RWPE2 (cell line): ENCODE measurements around the gene TOMM6.

Source experiments
- ATAC-seq: fragments of 200-7000 bp; cut with Tn5 transposase; 3 replicates; pipeline ENCODE4 v1.9.1; 2021; ENCODE audit warnings: low read depth
- DNase-seq: peaks from one replicate; pipeline ENCODE4 v3.0.0-alpha.2; 2020; ENCODE audit warnings: low spot score
- H3K27ac ChIP-seq: fragments of 450-650 bp; 2 replicates; pipeline ENCODE4 v1.5.1; 2017; ENCODE audit warnings: mild to moderate bottlenecking; ENCODE audit not compliant: poor library complexity, severe bottlenecking
- H3K27me3 ChIP-seq: fragments of 250-450 bp; sonication (Bioruptor Pico); 2 replicates; pipeline ENCODE4 v1.5.1; 2021; ENCODE audit warnings: mild to moderate bottlenecking, moderate library complexity; ENCODE audit not compliant: insufficient read depth, poor library complexity, severe bottlenecking
- H3K36me3 ChIP-seq: fragments of 250-450 bp; sonication (Bioruptor Pico); 2 replicates; pipeline ENCODE4 v1.5.1; 2020; ENCODE audit warnings: low read depth, mild to moderate bottlenecking, moderate library complexity
- H3K4me1 ChIP-seq: fragments of 250-450 bp; sonication (Bioruptor Pico); 2 replicates; pipeline ENCODE4 v1.5.1; 2021; ENCODE audit warnings: mild to moderate bottlenecking, moderate library complexity; ENCODE audit not compliant: insufficient read depth, poor library complexity, severe bottlenecking
- H3K4me3 ChIP-seq: fragments of 250-450 bp; sonication (Bioruptor Pico); 2 replicates; pipeline ENCODE4 v1.5.1; 2021; ENCODE audit warnings: mild to moderate bottlenecking, moderate library complexity; ENCODE audit not compliant: severe bottlenecking
- H3K9me3 ChIP-seq: fragments of 250-450 bp; sonication (Bioruptor Pico); 2 replicates; pipeline ENCODE4 v1.5.1; 2021; ENCODE audit warnings: mild to moderate bottlenecking, moderate library complexity; ENCODE audit not compliant: severe bottlenecking
- TF ChIP-seq, protein P1 (sequence below): fragments of 450-650 bp; IDR thresholded peaks from one replicate; pipeline ENCODE4 v1.5.1; 2017; ENCODE audit warnings: mild to moderate bottlenecking, moderate library complexity; ENCODE audit not compliant: poor library complexity, severe bottlenecking

Gene TOMM6

GRCh38 chr6:41748102-41748477 lies 39.4 kb upstream of the TOMM6 start:
- DNase-seq (no peak), ATAC-seq (no peak)
- H3K4me3 ChIP-seq = no peak overlapping the region
- TF ChIP-seq, protein P1, sequence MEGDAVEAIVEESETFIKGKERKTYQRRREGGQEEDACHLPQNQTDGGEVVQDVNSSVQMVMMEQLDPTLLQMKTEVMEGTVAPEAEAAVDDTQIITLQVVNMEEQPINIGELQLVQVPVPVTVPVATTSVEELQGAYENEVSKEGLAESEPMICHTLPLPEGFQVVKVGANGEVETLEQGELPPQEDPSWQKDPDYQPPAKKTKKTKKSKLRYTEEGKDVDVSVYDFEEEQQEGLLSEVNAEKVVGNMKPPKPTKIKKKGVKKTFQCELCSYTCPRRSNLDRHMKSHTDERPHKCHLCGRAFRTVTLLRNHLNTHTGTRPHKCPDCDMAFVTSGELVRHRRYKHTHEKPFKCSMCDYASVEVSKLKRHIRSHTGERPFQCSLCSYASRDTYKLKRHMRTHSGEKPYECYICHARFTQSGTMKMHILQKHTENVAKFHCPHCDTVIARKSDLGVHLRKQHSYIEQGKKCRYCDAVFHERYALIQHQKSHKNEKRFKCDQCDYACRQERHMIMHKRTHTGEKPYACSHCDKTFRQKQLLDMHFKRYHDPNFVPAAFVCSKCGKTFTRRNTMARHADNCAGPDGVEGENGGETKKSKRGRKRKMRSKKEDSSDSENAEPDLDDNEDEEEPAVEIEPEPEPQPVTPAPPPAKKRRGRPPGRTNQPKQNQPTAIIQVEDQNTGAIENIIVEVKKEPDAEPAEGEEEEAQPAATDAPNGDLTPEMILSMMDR = no peak
- no peaks in the 10 kb centered on the region for H3K9me3 ChIP-seq
- H3K4me1 ChIP-seq = peaks cover 3% of the 10 kb centered on the region
- no peak overlapping the region for H3K27ac ChIP-seq
- no peaks in the 10 kb centered on the region for H3K36me3 ChIP-seq
- H3K27me3 ChIP-seq = no peaks in the 10 kb centered on the region

DNA sequence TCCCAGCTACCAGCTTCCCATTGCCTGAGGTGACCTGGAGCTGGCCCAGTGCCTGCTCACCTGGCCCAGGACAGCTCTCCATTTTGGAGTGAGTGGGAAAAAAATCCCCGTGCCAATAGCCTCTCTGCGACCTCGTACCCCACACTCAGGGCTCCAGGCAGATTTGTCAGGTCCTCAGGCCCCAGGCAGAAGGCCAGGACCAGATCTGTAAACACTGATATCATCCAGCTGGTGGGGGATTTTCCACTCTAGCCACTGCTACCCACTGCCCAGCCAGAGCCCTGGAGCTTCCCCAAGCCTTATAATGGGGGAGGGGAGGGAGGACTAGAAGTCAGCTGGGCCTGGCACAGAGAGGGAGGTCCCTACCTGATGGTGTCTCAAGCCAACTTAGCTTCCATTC lies 39.0 kb upstream of the TOMM6 start:
- TF ChIP-seq, protein P1 = no peak
- H3K36me3 ChIP-seq = no peaks in the 10 kb centered on the region
- no peak overlapping the region for H3K27ac ChIP-seq
- no peaks in the 10 kb centered on the region for H3K9me3 ChIP-seq
- no peak for DNase-seq
- no peaks in the 10 kb centered on the region for H3K27me3 ChIP-seq
- peaks cover 3% of the 10 kb centered on the region for H3K4me1 ChIP-seq
- H3K4me3 ChIP-seq = no peak overlapping the region
- no peak for ATAC-seq

GRCh38 chr6:41750374-41750773 lies 37.1 kb upstream of the TOMM6 start:
- Histone ChIP-seq H3K27me3 (no peaks in the 10 kb centered on the region), H3K36me3 (no peaks in the 10 kb centered on the region), H3K4me3 (no peak overlapping the region), H3K4me1 (peaks cover 3% of the 10 kb centered on the region), H3K27ac (no peak overlapping the region), H3K9me3 (no peaks in the 10 kb centered on the region)
- no peak for DNase-seq
- TF ChIP-seq, protein P1 = no peak
- ATAC-seq = no peak

DNA sequence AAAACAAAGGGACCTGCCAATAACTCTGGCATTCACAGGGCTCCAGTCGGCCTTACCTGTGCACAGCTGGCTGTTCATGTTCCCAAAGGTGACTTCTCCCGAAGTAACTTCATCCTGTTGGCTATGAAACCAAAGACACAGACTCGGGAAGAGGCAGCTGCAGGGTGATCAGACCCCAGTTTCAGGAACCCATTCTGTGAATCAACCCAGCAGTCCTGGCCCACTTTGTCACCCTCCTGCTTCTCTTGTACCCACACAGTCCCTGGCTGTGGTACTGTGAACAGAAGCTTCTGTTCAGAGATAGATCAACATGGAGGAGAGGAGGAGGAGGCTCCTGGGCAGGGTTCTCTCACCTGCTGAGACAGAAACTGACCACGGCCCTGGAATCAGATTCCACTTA lies 31.6 kb upstream of the TOMM6 start:
- Histone ChIP-seq H3K27ac (no peak overlapping the region), H3K9me3 (no peaks in the 10 kb centered on the region), H3K4me3 (no peak overlapping the region), H3K27me3 (no peaks in the 10 kb centered on the region), H3K36me3 (no peaks in the 10 kb centered on the region), H3K4me1 (no peaks in the 10 kb centered on the region)
- DNase-seq (no peak), ATAC-seq (no peak)
- TF ChIP-seq, protein P1 = no peak

DNA sequence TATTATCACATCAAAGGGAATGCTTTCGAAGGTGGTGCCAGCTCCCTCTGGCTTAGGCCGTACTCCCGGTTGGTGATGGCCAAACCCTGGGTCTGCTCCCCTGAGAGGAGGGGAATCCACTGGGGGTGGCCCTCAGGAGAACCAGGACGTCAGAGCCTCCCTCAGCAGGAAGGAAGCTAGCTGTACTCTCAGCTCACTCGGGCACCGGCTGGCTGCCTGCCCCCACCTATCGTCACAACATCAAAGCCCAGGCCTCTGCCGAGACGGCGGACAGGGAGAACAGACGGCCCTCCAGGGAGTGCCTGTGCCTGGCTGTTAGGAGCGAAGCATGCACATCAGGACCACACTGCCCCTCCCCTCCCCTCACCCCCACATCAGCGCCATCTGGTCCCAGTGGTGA lies 31.1 kb upstream of the TOMM6 start:
- H3K4me1 ChIP-seq = no peaks in the 10 kb centered on the region
- no peak overlapping the region for H3K4me3 ChIP-seq
- H3K27ac ChIP-seq = no peak overlapping the region
- H3K36me3 ChIP-seq = no peaks in the 10 kb centered on the region
- TF ChIP-seq, protein P1 = no peak
- no peak for ATAC-seq
- no peaks in the 10 kb centered on the region for H3K9me3 ChIP-seq
- DNase-seq = no peak
- no peaks in the 10 kb centered on the region for H3K27me3 ChIP-seq
